ENCODE measurements around the gene NOX5.

DNA sequence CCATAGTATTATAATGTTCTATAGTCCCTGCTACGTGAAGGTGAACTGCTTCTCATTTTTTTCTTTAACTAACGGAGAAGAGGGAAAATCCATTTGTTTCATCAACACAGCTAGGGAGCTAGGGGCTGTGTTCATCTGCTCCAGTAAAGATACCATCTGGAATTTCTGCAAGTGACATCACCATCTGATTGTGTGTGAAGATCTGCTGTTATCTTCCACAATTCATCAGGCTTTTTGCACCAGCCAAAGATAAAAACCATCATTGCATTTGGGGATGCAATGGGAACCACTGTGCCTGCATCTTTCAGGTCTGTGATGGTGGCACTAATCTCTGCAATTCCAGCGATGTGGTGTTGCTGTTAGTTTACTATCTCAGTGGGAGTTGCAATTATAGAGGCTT lies 35.5 kb upstream of the NOX5 start:
- TF ChIP-seq, protein P1, sequence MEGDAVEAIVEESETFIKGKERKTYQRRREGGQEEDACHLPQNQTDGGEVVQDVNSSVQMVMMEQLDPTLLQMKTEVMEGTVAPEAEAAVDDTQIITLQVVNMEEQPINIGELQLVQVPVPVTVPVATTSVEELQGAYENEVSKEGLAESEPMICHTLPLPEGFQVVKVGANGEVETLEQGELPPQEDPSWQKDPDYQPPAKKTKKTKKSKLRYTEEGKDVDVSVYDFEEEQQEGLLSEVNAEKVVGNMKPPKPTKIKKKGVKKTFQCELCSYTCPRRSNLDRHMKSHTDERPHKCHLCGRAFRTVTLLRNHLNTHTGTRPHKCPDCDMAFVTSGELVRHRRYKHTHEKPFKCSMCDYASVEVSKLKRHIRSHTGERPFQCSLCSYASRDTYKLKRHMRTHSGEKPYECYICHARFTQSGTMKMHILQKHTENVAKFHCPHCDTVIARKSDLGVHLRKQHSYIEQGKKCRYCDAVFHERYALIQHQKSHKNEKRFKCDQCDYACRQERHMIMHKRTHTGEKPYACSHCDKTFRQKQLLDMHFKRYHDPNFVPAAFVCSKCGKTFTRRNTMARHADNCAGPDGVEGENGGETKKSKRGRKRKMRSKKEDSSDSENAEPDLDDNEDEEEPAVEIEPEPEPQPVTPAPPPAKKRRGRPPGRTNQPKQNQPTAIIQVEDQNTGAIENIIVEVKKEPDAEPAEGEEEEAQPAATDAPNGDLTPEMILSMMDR (conservative IDR thresholded peaks at IDR 0.05; ENCODE audit: low read depth, low read length): no peak
- no peak for TF ChIP-seq EZH2 (IDR thresholded peaks at IDR 0.05; ENCODE audit: low read length, unreplicated experiment)

All from PC-3 (cell line).